ENCODE results near the gene GPR61.
A peak's percentile ranks its signal among the peaks of the same experiment; 100 is the strongest.

Gene GPR61

DNA sequence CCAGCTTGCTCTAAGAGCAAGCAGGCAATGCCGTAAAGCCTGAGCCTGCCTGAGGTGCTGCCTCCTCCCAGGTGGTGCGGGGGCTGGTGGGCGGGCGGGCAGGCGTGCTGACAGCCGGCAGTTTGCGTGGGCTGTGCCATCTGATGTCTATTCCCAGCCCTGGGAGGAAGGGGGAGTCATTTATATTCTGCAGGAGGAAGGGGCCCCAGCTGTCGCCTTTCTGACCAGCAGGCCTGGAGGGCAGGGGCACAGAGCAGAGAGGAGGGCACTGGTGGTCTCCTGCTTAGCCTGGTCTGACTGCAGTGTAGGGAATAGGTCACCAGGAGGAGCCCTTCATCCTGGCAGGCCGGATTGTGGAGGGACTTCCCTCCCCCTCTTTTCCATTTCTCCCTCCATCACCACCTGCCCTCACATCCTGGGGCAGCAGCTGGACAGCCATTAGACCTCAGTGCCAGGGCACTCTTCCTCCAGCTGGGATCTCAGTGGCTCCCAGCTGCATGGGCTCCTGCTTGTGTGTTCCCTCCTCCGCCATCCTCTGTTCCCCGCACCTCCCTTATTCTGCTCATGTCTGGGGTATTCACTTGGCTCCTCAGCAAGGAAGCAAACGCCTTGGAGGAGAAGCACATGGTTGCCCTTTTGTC lies 41.4 kb upstream of the GPR61 start:
- Histone ChIP-seq H3K9me3 (ENCODE audit: control insufficient read depth in 2 of 2, low read length in 2 of 2) (no peaks in the 10 kb centered on the region), H3K36me3 (ENCODE audit: control insufficient read depth in 2 of 2, insufficient read depth in 2 of 2, low read length in 2 of 2) (peaks cover 27 to 34% of the 10 kb centered on the region in 2 donors), H3K27me3 (ENCODE audit: control insufficient read depth in 2 of 2, insufficient read depth in 2 of 2, low read length in 2 of 2) (no peaks in the 10 kb centered on the region), H3K4me1 (ENCODE audit: control insufficient read depth in 2 of 2, insufficient read depth in 2 of 2, low read length in 2 of 2) (peaks cover 14 to 22% of the 10 kb centered on the region in 2 donors), H3K27ac (ENCODE audit: low read depth in 2 of 2, low read length in 2 of 2) (no peak overlapping the region), H3K9ac (ENCODE audit: low read depth in 1 of 2, low read length in 2 of 2) (no peak overlapping the region), H3K4me3 (ENCODE audit: low read length in 2 of 2) (no peak overlapping the region)

DNA sequence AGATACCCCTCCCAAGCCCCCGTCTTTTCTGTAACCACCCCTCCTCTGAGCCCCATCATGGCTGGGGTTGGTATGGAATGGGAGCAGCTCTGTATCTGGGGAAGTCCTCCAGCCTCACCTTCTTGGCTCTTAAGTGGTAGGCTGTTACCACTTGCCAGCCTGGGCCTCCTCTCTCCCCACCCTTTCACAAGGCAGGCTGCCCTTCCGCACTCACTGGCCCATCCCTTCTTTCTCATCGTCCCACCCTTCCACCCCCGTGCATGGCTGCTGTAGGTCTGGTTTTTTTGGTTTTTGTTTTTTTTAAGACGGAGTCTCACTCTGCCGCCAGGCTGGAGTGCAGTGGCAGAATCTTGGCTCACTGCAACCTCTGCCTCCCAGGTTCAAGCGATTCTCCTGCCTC lies 40.6 kb upstream of the GPR61 start:
- Histone ChIP-seq H3K27me3 (ENCODE audit: control insufficient read depth in 2 of 2, insufficient read depth in 2 of 2, low read length in 2 of 2) (no peaks in the 10 kb centered on the region), H3K9me3 (ENCODE audit: control insufficient read depth in 2 of 2, low read length in 2 of 2) (no peaks in the 10 kb centered on the region), H3K4me3 (ENCODE audit: low read length in 2 of 2) (peak overlapping the region in 1 of 2 donors; percentile 8), H3K4me1 (ENCODE audit: control insufficient read depth in 2 of 2, insufficient read depth in 2 of 2, low read length in 2 of 2) (peaks cover 11 to 23% of the 10 kb centered on the region in 2 donors), H3K27ac (ENCODE audit: low read depth in 2 of 2, low read length in 2 of 2) (peak overlapping the region in 1 of 2 donors; percentile 18), H3K9ac (ENCODE audit: low read depth in 1 of 2, low read length in 2 of 2) (no peak overlapping the region), H3K36me3 (ENCODE audit: control insufficient read depth in 2 of 2, insufficient read depth in 2 of 2, low read length in 2 of 2) (peaks cover 27 to 34% of the 10 kb centered on the region in 2 donors)

- Histone ChIP-seq H3K4me3 (ENCODE audit: low read length in 2 of 2) (no peak overlapping the region), H3K27me3 (ENCODE audit: control insufficient read depth in 2 of 2, insufficient read depth in 2 of 2, low read length in 2 of 2) (no peaks in the 10 kb centered on the region), H3K36me3 (ENCODE audit: control insufficient read depth in 2 of 2, insufficient read depth in 2 of 2, low read length in 2 of 2) (peaks cover 27 to 34% of the 10 kb centered on the region in 2 donors), H3K4me1 (ENCODE audit: control insufficient read depth in 2 of 2, insufficient read depth in 2 of 2, low read length in 2 of 2) (peaks cover 8 to 22% of the 10 kb centered on the region in 2 donors), H3K9ac (ENCODE audit: low read depth in 1 of 2, low read length in 2 of 2) (peak overlapping the region in 1 of 2 donors; percentile 1), H3K9me3 (ENCODE audit: control insufficient read depth in 2 of 2, low read length in 2 of 2) (no peaks in the 10 kb centered on the region), H3K27ac (ENCODE audit: low read depth in 2 of 2, low read length in 2 of 2) (peak overlapping the region in 1 of 2 donors; percentile 36)
These were observed 39.8 kb upstream of the GPR61 start for GRCh38 chr1:109499661-109500536.

GRCh38 chr1:109500941-109501381 lies 38.7 kb upstream of the GPR61 start:
- Histone ChIP-seq H3K9ac (ENCODE audit: low read depth in 1 of 2, low read length in 2 of 2) (no peak overlapping the region), H3K4me3 (ENCODE audit: low read length in 2 of 2) (no peak overlapping the region), H3K27ac (ENCODE audit: low read depth in 2 of 2, low read length in 2 of 2) (no peak overlapping the region), H3K27me3 (ENCODE audit: control insufficient read depth in 2 of 2, insufficient read depth in 2 of 2, low read length in 2 of 2) (no peaks in the 10 kb centered on the region), H3K9me3 (ENCODE audit: control insufficient read depth in 2 of 2, low read length in 2 of 2) (no peaks in the 10 kb centered on the region), H3K36me3 (ENCODE audit: control insufficient read depth in 2 of 2, insufficient read depth in 2 of 2, low read length in 2 of 2) (peaks cover 22 to 27% of the 10 kb centered on the region in 2 donors), H3K4me1 (ENCODE audit: control insufficient read depth in 2 of 2, insufficient read depth in 2 of 2, low read length in 2 of 2) (peaks cover 7 to 20% of the 10 kb centered on the region in 2 donors)

DNA sequence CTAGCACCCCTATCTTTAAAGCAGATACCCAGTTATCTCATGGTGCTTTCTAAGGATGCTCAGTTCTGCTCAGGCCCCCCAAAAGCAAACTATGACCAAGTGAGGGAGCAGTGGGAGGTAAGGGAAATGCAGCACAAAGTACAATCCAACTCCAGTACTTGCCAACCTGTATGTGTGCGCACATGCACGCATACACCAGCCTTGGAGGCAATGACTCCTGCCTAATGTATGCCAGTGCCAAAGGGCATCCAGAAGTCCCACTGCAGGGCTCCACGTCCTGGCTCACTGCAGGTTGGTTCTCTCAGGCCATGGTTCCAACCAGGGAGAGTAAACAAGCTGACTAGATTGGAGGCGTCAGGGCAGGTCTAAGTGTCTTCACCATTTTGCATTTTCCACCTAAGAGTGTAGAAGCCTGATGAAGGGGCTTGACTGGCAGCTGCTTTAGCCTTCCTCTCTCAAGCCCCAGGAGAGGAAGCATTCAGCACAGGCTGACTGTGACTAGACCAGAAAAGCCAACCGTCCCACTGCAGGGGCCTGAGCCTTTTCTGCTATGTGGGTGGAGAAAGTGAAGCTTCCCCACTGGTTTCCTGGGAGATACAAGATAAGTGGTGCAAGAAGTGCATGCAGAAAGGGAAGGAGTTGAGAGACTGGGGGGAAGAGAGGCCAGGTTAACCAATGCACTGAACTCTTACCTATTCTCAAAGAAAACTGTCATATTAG lies 37.9 kb upstream of the GPR61 start:
- no peak overlapping the region for H3K9ac ChIP-seq (ENCODE audit: low read depth in 1 of 2, low read length in 2 of 2)
- no peak overlapping the region for H3K27ac ChIP-seq (ENCODE audit: low read depth in 2 of 2, low read length in 2 of 2)
- no peak overlapping the region for H3K4me3 ChIP-seq (ENCODE audit: low read length in 2 of 2)
- no peaks in the 10 kb centered on the region for H3K9me3 ChIP-seq (ENCODE audit: control insufficient read depth in 2 of 2, low read length in 2 of 2)
- peaks cover 13 to 18% of the 10 kb centered on the region in 2 donors for H3K36me3 ChIP-seq (ENCODE audit: control insufficient read depth in 2 of 2, insufficient read depth in 2 of 2, low read length in 2 of 2)
- peaks cover 7 to 20% of the 10 kb centered on the region in 2 donors for H3K4me1 ChIP-seq (ENCODE audit: control insufficient read depth in 2 of 2, insufficient read depth in 2 of 2, low read length in 2 of 2)
- H3K27me3 ChIP-seq (ENCODE audit: control insufficient read depth in 2 of 2, insufficient read depth in 2 of 2, low read length in 2 of 2), result no peaks in the 10 kb centered on the region

GRCh38 chr1:109502364-109502851 lies 37.3 kb upstream of the GPR61 start:
- Histone ChIP-seq H3K27ac (ENCODE audit: low read depth in 2 of 2, low read length in 2 of 2) (no peak overlapping the region), H3K9ac (ENCODE audit: low read depth in 1 of 2, low read length in 2 of 2) (no peak overlapping the region), H3K36me3 (ENCODE audit: control insufficient read depth in 2 of 2, insufficient read depth in 2 of 2, low read length in 2 of 2) (peaks cover 13 to 16% of the 10 kb centered on the region in 2 donors), H3K4me1 (ENCODE audit: control insufficient read depth in 2 of 2, insufficient read depth in 2 of 2, low read length in 2 of 2) (peaks cover 7 to 20% of the 10 kb centered on the region in 2 donors), H3K9me3 (ENCODE audit: control insufficient read depth in 2 of 2, low read length in 2 of 2) (no peaks in the 10 kb centered on the region), H3K27me3 (ENCODE audit: control insufficient read depth in 2 of 2, insufficient read depth in 2 of 2, low read length in 2 of 2) (no peaks in the 10 kb centered on the region), H3K4me3 (ENCODE audit: low read length in 2 of 2) (no peak overlapping the region)

DNA sequence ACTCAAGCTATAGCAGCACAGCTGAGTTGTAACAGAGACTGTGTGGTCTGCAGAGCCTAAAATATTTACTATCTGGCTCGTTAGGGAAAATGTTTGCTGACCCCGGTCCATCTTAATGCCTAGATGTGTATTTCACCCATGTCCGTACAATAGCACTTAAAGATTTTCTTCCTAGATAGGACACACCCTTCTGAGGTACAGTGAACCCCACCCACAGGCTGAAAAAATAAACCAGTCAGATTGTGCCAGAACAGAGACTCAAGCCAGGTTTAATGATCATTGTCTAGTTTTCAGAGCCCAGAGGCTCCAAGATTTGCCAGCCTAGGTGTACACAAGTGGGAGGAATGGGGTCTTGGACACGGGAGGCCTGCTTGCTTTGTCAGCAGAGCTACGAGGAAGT lies 35.7 kb upstream of the GPR61 start:
- Histone ChIP-seq H3K9me3 (ENCODE audit: control insufficient read depth in 2 of 2, low read length in 2 of 2) (no peaks in the 10 kb centered on the region), H3K27ac (ENCODE audit: low read depth in 2 of 2, low read length in 2 of 2) (peak overlapping the region in 1 of 2 donors; percentile 66), H3K36me3 (ENCODE audit: control insufficient read depth in 2 of 2, insufficient read depth in 2 of 2, low read length in 2 of 2) (peaks cover 8 to 13% of the 10 kb centered on the region in 2 donors), H3K4me3 (ENCODE audit: low read length in 2 of 2) (no peak overlapping the region), H3K9ac (ENCODE audit: low read depth in 1 of 2, low read length in 2 of 2) (no peak overlapping the region), H3K27me3 (ENCODE audit: control insufficient read depth in 2 of 2, insufficient read depth in 2 of 2, low read length in 2 of 2) (no peaks in the 10 kb centered on the region), H3K4me1 (ENCODE audit: control insufficient read depth in 2 of 2, insufficient read depth in 2 of 2, low read length in 2 of 2) (peaks cover 4 to 19% of the 10 kb centered on the region in 2 donors)

- Histone ChIP-seq H3K9ac (ENCODE audit: low read depth in 1 of 2, low read length in 2 of 2) (no peak overlapping the region), H3K36me3 (ENCODE audit: control insufficient read depth in 2 of 2, insufficient read depth in 2 of 2, low read length in 2 of 2) (peaks cover 8 to 13% of the 10 kb centered on the region in 2 donors), H3K27ac (ENCODE audit: low read depth in 2 of 2, low read length in 2 of 2) (no peak overlapping the region), H3K9me3 (ENCODE audit: control insufficient read depth in 2 of 2, low read length in 2 of 2) (no peaks in the 10 kb centered on the region), H3K27me3 (ENCODE audit: control insufficient read depth in 2 of 2, insufficient read depth in 2 of 2, low read length in 2 of 2) (no peaks in the 10 kb centered on the region), H3K4me1 (ENCODE audit: control insufficient read depth in 2 of 2, insufficient read depth in 2 of 2, low read length in 2 of 2) (peaks cover 9 to 23% of the 10 kb centered on the region in 2 donors), H3K4me3 (ENCODE audit: low read length in 2 of 2) (no peak overlapping the region)
These were observed 34.7 kb upstream of the GPR61 start for GRCh38 chr1:109504974-109505373.

GRCh38 chr1:109508001-109508872 lies 31.4 kb upstream of the GPR61 start:
- Histone ChIP-seq H3K27ac (ENCODE audit: low read depth in 2 of 2, low read length in 2 of 2) (no peak overlapping the region), H3K9ac (ENCODE audit: low read depth in 1 of 2, low read length in 2 of 2) (no peak overlapping the region), H3K27me3 (ENCODE audit: control insufficient read depth in 2 of 2, insufficient read depth in 2 of 2, low read length in 2 of 2) (peaks cover 0 to 4% of the 10 kb centered on the region in 2 donors)

More at GRCh38 chr1:109508001-109508872, 31.4 kb upstream of the GPR61 start:
- Histone ChIP-seq H3K36me3 (ENCODE audit: control insufficient read depth in 2 of 2, insufficient read depth in 2 of 2, low read length in 2 of 2) (no peaks in the 10 kb centered on the region), H3K4me3 (ENCODE audit: low read length in 2 of 2) (peak overlapping the region in 1 of 2 donors; percentile 73), H3K4me1 (ENCODE audit: control insufficient read depth in 2 of 2, insufficient read depth in 2 of 2, low read length in 2 of 2) (peaks cover 10 to 18% of the 10 kb centered on the region in 2 donors), H3K9me3 (ENCODE audit: control insufficient read depth in 2 of 2, low read length in 2 of 2) (no peaks in the 10 kb centered on the region)

All from mucosa of rectum (tissue), 2 donors.